GM18870 (cell line): ENCODE data around the gene PPIA.

Experiments
- ATAC-seq: cut with Tn5 transposase; IDR thresholded peaks from one replicate; pipeline ENCODE4 v1.9.1; 2021; ENCODE audit warnings: moderate library complexity; ENCODE audit not compliant: unreplicated experiment

The PPIA gene

DNA sequence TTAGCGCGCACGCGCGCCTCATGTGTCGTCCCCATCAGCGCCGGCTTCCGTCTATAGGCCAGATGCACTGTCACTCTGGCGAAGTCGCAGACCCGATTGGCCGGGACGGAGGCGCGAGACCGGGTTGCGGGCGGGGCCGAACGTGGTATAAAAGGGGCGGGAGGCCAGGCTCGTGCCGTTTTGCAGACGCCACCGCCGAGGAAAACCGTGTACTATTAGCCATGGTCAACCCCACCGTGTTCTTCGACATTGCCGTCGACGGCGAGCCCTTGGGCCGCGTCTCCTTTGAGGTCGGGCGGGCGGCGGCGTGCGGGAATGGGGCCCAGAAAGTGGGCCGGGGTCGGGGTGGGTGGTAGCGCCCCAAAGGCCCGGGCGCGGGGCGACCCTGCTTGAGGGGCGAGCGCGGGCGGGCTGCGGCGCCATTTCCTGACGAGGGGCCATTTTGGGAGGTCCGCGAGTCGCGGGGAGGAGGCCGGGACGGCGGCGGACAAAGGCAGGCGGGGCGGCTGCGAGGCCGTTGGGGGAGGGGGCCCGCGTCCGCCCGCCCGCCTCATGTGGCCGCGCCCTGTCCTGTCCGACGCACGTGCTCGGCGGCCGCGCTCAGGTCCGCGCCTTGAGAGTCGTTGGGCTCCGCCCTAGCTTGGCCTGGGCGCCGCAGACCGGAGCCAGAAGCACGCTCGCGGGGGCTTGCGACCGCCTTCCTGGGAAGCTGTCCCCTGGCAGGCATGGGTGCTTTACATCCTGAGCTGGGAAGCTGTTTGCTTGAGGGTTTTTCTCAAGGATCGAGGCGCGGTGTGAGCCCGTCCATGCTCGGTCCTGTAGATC is at the start of gene PPIA:
PPIA (plus strand) TSS at position 178 of the 825 bp plus-strand sequence; CDS start at position 222, 44 bp downstream.
- peak; percentile 76 for ATAC-seq

DNA sequence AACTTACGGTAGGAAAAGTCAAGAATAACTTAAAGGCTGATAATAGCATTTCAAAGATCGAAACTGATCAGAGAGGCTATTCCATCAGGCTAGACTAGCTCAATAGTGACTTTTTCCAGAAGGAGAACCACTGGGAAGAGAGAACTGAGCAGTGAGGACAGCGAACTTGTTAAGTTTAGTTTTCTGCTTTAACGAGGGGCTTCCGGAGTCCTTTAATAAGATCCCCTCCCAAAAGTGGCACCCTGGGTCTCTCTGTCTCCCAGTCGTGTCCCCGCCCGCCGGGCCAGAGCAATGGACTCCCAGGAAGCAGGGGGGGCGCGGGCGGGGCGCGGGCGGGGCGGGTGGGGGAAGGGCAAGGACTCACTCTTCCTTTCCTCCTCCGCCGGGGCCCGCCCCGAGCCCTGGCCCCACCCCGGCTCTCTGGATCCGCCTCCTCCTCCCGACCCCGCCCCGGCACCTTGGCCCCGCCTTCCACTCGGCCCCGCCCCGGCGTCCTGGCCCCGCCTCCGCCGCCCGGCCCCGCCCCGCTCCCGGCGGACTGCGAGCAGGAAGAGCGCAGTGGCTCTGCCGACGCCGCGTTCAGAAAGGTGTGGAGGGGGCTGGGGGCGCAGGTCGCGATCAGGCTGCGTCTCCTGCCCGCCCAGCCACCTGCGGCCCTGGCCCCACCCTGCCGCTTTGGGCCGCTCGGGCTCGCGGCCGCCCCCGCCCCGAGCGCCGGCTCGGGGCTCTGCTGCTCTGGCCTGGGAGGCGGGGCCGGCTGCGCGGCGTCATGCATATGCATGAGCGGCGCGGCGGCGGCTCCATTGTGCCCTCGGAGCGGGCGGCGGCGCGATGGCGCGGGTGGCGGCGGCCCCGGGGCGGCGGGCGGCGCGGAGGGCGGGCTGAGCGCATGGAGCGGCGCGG is 48.2 kb upstream of the PPIA start, which contains the start of gene ZMIZ2:
ZMIZ2 (plus strand) TSS at position 803 of the 903 bp plus-strand sequence. CDS start 7,403 bp downstream, outside the sequence.
- no peak for ATAC-seq

- ATAC-seq, result no peak
Measured at GRCh38 chr7:44748948-44749731, 47.3 kb upstream of the PPIA start.

DNA sequence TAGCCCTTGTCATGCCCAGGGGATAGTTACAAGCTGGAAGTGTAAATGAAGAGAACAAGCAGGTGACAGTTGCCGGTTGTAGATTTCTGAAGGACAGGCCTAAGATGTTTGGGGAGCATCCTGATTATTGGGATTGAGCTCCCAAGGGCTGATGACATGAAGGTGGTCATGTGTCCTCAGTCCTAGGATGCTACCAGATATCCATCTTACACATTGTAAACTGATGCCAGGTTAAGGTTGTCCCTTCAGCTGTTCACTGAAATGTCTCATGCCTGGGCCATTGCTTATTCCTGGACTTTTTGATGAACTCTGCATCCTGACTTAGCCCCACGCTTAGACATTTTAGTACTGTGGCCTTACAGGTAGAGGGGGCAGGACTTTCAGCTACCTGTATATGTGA is 46.5 kb upstream of the PPIA start:
- no peak for ATAC-seq

GRCh38 chr7:44750424-44750823 is 46.1 kb upstream of the PPIA start:
- no peak for ATAC-seq

DNA sequence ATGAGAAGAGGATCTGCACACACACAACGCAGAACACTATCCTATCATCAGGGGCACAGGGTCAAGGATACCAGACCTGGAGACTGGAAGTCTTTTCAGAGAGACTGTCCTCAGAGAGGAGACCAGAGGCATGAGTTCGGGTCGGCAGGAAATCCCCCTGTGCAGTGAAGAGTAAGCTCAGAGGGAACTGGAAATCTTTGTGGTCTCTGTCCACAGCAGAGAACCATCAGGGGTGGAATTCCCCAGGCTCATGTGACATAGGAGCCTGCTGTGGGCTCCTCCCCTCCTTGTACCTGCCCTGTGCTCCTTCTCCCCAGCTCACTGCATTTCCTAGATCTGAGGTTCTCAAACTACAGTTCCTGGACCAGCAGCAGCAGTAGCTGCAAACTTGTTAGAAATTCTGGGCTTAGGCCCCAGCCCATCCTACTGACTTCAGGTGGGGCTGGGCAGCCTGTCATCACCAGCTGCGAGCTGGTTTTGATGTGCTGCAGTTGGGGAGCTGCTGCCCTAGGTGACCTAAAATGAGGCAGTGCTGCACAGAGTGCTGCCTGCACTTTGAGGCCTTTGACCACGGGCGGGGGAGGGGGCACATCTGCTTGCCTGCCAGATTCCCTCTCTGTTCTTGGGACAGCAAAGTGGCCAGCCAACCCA is 45.4 kb upstream of the PPIA start:
- ATAC-seq, result peak; percentile 80

GRCh38 chr7:44752822-44753221 is 43.7 kb upstream of the PPIA start:
- no peak for ATAC-seq

DNA sequence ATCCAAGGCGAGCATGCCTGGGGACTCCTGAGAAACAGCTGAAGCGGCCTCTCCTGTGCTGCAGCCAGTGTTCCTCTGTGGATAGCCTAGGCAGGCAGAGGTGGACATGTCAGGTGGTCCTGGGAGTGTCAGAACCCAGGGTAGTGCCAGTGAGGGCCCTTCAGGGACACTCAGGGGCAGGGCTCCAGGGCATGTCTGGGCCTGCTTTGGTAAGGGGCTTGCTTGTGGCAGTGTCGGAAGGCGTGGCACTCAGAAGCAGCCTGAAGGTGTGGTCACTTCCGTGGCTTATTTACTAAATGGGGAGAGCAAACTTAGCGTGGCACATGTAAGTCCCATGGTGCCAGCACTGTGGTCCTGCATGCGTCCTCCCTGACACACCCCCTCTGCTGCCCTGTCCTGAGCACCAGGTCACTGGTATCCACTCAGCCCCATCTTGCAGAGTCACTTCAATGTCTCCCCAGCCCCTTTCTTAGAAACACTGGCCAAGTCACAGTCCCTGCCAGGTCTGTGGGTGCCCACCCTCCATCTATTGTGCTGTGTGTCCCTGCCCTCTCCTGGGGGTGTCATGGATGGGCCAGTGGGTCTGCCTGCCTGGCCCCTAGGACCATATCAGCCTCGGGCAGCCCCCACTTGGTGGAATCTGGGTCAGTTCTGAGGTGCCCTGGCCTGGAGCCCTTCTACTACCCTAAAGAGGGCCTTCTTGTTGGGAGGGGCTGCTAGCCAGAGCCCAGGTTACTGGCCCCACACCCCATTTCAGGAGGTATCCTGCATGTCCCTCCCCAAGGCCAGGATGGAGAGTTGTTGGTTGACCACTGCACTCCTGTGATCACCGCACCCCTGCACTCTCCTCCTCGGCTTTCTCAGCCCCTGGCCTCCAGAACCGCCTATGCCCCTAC is 41.4 kb upstream of the PPIA start:
- ATAC-seq, result no peak

GRCh38 chr7:44755698-44756627 is 40.5 kb upstream of the PPIA start:
- no peak for ATAC-seq

DNA sequence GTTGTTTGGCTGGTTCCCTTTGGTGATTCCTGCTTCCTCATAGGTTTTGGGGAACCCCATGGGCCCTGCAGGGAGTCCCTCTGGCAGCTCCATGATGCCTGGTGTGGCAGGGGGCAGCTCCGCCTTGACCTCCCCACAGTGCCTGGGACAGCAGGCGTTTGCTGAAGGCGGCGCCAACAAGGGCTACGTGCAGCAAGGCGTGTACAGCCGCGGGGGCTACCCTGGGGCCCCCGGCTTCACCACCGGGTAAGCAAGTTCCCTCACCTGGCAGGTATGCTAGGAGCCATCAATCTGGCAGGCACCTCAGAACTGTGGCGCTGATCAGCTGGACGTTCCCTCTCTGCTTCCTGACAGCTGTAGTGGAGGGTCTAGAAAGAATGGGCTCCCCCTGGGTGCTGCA is 39.6 kb upstream of the PPIA start:
- no peak for ATAC-seq

- no peak for ATAC-seq
Measured at GRCh38 chr7:44757311-44757710, 39.2 kb upstream of the PPIA start.

GRCh38 chr7:44757739-44758138 is 38.7 kb upstream of the PPIA start:
- no peak for ATAC-seq

DNA sequence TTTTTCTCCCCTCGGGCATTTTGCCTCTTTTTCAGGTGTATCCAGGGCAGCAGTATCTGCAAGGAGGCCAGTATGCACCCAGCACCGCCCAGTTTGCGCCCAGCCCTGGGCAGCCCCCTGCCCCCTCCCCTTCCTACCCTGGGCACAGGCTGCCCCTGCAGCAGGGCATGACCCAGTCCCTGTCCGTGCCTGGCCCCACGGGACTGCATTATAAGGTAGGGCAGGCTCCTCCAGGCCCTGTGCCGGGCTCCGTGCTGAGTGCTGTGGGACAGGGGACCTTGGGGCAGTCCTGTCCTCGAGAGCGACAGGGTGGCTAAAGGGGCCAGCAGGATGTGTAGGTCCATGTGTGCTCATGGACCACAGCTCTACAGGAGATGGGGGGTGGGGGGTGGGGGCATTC is 37.2 kb upstream of the PPIA start:
- ATAC-seq, result no peak

GRCh38 chr7:44760034-44760580 is 36.4 kb upstream of the PPIA start:
- no peak for ATAC-seq

- no peak for ATAC-seq
Measured at GRCh38 chr7:44761207-44762161, 35.0 kb upstream of the PPIA start.

DNA sequence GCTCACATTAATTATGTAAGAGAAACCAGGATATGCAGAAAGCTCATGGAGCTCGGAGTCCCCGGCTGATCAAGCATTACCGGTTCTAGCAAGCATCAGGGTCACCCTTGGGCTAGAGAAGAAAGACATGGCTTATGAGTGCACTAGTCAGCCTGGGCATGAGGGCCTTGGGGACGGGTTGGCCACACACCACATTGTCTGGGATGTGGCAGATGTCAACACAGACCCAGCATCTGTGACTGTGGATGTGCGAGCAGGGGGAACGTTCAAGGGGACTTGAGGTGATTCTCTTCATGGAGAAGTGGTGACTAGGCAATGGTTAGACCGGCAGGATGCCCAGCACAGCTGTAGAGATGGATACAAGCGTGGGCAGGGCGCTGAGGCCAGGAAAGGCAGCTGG is 34.2 kb upstream of the PPIA start:
- no peak for ATAC-seq
